NCI-H69 (cell line): ENCODE results near the gene HPCAL1.

Experiments used
- DNase-seq: peaks from one replicate; lab custom pipeline; 2025; lab: John Stamatoyannopoulos, UW

HPCAL1 gene

GRCh38 chr2:10355471-10356438 is 53.1 kb downstream of the HPCAL1 start:
- DNase-seq, result peak; percentile 17

GRCh38 chr2:10356439-10356811 is 53.7 kb downstream of the HPCAL1 start:
- DNase-seq, result peak; percentile 29

GRCh38 chr2:10357193-10358169 is 54.8 kb downstream of the HPCAL1 start:
- DNase-seq, result no peak

- DNase-seq, result no peak
Measured at GRCh38 chr2:10359246-10359645, 56.5 kb downstream of the HPCAL1 start.

DNA sequence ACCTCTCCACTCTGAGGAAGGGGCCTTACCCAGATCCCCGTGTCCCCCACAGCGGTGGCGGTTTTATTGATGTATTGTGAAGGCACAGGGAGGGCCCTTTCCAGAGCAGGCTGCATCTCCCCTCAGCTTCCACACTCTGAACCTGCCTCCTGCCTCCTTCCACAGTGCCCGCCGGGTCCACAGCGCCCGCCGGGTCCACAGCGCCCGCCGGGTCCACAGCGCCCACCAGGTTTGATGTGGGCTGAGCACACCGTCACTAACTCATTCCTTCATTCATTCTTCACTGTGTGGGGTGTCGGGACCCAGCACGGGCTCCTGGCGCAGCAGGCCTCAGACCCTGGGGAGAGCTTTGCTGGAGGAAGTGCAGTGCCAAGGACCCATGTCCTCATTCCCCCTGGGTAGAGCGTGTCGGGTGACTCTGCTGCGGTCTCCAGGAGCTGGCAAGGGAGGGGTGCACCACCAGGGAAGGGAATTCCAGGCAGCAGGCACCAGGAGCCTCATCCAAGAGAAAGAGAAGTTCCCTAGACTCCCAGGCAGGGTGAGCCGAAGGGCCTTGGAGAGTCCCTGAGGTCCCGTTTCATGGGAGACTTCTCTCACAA is 57.1 kb downstream of the HPCAL1 start:
- no peak for DNase-seq

- DNase-seq, result no peak
Measured at GRCh38 chr2:10360460-10360849, 57.8 kb downstream of the HPCAL1 start.

DNA sequence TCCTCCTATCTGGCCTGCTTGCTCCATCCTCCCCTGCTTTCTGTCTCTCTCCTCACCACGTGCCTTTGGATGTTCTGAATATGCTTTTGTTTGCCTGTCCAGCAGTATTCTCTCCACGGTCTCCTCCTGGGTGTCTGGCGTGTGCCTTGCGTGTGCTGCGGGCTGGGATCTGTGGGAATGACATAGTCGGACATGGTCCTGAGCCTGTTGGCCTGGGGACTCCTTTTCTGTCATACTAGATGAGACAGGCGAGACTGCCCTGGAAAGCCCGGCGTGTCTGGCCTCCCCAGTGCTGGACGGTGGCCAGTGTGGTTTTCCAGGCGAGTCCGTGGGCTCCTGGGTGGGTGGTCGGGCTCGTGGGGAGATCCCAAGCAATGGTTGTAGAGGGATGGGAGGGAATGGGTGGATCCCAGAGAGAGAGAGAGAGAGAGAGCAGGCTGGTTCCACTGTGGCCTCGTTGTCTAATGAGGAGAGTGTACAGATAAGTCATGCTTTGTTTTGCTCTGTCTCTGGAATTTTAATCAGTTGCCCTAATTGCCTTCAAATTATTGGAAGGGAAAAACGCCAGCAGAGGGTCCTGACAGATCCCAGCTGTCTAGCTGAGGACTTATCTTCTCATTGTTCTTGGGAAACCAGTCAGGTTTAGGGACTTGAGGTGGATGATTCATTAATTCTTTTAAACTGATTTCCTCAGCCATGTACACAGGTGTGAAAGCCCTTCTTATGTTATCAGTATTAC is 58.3 kb downstream of the HPCAL1 start:
- no peak for DNase-seq

GRCh38 chr2:10362096-10362897 is 59.6 kb downstream of the HPCAL1 start:
- no peak for DNase-seq

- DNase-seq, result no peak
Measured at GRCh38 chr2:10362898-10363454, 60.3 kb downstream of the HPCAL1 start.

- no peak for DNase-seq
Measured at GRCh38 chr2:10363861-10364610, 61.3 kb downstream of the HPCAL1 start.

- DNase-seq, result no peak
Measured at GRCh38 chr2:10365412-10365811, 62.7 kb downstream of the HPCAL1 start.

GRCh38 chr2:10366601-10367270 is 64.0 kb downstream of the HPCAL1 start:
- DNase-seq, result no peak

- no peak for DNase-seq
Measured at GRCh38 chr2:10367472-10368439, 65.1 kb downstream of the HPCAL1 start.

GRCh38 chr2:10368491-10369231 is 66.0 kb downstream of the HPCAL1 start:
- DNase-seq, result peak; percentile 58

- DNase-seq, result no peak
Measured at GRCh38 chr2:10369269-10370255, 66.9 kb downstream of the HPCAL1 start.

DNA sequence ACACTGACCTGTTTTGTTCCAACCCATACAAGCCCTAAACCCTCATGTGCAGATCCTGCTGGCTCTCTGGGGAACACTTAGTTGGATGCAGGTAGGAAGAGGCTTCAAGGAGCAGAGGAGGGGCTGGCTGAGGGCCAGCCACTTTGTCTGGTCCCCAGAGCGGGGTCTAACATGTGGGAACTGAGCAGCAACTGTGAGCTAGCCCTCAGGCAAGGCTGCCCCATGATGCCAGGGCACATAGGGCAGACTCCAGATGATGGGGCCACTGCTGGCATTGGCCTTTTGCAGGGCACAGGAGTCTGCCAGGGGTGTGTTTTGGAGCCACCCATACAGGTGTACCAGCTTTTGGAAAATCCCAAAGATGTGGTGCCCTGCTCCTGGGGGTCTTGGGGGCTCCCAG is 67.7 kb downstream of the HPCAL1 start:
- DNase-seq, result peak; percentile 71
